Ishikawa (cell line): Measurements from ENCODE around the gene COMMD1.

ENCODE experiments used
- CEBPB ChIP-seq: IDR thresholded peaks from 2 replicates; pipeline ENCODE4 v1.6.1; 2012
- CREB1 ChIP-seq: IDR thresholded peaks from 2 replicates; pipeline ENCODE4 v1.6.1; 2012; ENCODE audit warnings: low read depth
- EGR1 ChIP-seq: IDR thresholded peaks from 2 replicates; pipeline ENCODE4 v1.6.1; 2012
- EP300 ChIP-seq: IDR thresholded peaks from 2 replicates; pipeline ENCODE4 v1.6.1; 2012; ENCODE audit warnings: borderline replicate concordance
- FOXM1 ChIP-seq: IDR thresholded peaks from 2 replicates; pipeline ENCODE4 v1.6.1; 2012; ENCODE audit warnings: low read depth, borderline replicate concordance
- MAX ChIP-seq: IDR thresholded peaks from 2 replicates; pipeline ENCODE4 v1.6.1; 2012
- NFIC ChIP-seq: IDR thresholded peaks from 2 replicates; pipeline ENCODE4 v1.6.1; 2012
- RAD21 ChIP-seq: IDR thresholded peaks from 2 replicates; pipeline ENCODE4 v1.6.1; 2012; ENCODE audit warnings: low read depth
- REST ChIP-seq: IDR thresholded peaks from 2 replicates; pipeline ENCODE4 v1.6.1; 2012; ENCODE audit warnings: low read depth, mild to moderate bottlenecking
- TAF1 ChIP-seq: IDR thresholded peaks from 2 replicates; pipeline ENCODE4 v1.6.1; 2012; ENCODE audit warnings: low read depth, mild to moderate bottlenecking
- TCF12 ChIP-seq: IDR thresholded peaks from 2 replicates; pipeline ENCODE4 v1.6.1; 2012; ENCODE audit warnings: low read depth
- TEAD4 ChIP-seq: IDR thresholded peaks from 2 replicates; pipeline ENCODE4 v1.6.1; 2012
- USF1 ChIP-seq: IDR thresholded peaks from 2 replicates; pipeline ENCODE4 v1.6.1; 2012
- YY1 ChIP-seq: IDR thresholded peaks from 2 replicates; pipeline ENCODE4 v1.6.1; 2012; ENCODE audit warnings: low read depth
- ZBTB7A ChIP-seq: IDR thresholded peaks from 2 replicates; pipeline ENCODE4 v1.6.1; 2012; ENCODE audit warnings: low read depth

COMMD1 gene

GRCh38 chr2:61898810-61899209, 6.7 kb upstream of the COMMD1 start:
- TF ChIP-seq MAX (no peak), TCF12 (no peak), RAD21 (peak; percentile 56), TEAD4 (no peak)

GRCh38 chr2:61900281-61900680, 5.2 kb upstream of the COMMD1 start:
- TF ChIP-seq REST (no peak), EP300 (no peak), RAD21 (no peak), MAX (no peak), USF1 (no peak), CREB1 (no peak), YY1 (no peak), TAF1 (no peak)

GRCh38 chr2:61906186-61906470, 654 bp downstream of the COMMD1 start:
- no peak for TF ChIP-seq ZBTB7A

DNA sequence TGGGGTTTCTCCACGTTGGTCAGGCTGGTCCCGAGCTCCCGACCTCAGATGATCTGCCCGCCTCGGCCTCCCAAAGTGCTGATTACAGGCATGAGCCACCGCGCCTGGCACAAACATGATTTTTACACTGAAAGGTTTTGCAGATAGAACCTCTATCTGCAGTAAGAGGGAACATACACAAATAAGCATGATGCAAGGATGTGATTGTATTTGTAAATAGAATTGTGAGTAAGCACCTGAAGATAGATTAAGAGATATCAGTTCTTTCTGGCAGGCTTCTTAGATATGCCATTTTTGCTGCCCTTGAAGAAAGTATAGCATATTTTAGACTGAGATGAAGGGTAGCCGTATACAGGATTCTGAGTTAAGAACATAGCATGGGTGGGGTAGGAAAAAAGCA, 3.6 kb downstream of the COMMD1 start:
- TF ChIP-seq TEAD4 = no peak
- TF ChIP-seq NFIC = no peak
- no peak for TF ChIP-seq RAD21
- no peak for TF ChIP-seq MAX
- TF ChIP-seq TCF12 = no peak
- TF ChIP-seq YY1 = no peak
- no peak for TF ChIP-seq EP300
- no peak for TF ChIP-seq USF1
- TF ChIP-seq REST = no peak
- TF ChIP-seq FOXM1 = no peak
- no peak for TF ChIP-seq CEBPB
- no peak for TF ChIP-seq ZBTB7A
- no peak for TF ChIP-seq CREB1
- TF ChIP-seq EGR1 = no peak
- TF ChIP-seq TAF1 = no peak

DNA sequence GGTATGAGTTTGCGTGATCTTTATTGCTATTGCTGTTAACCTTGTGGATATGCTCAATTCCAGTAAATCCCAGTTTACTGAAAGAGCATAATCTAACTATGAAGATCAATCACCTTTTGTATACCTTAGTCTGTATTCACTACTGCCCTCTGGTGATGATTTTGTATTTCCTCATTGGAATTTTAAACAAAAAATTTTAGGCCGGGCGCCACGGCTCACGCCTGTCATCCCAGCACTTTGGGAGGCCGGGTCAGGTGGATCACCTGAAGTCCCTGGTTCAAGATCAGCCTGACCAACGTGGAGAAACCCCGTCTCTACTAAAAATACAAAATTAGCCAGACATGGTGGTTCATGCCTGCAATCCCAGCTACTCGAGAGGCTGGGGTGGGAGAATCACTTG, 5.1 kb downstream of the COMMD1 start:
- TF ChIP-seq USF1 (no peak), YY1 (no peak), TAF1 (no peak), CREB1 (no peak), MAX (no peak), TCF12 (no peak), EP300 (no peak), ZBTB7A (no peak), TEAD4 (no peak), RAD21 (no peak), NFIC (no peak), EGR1 (no peak), FOXM1 (no peak), CEBPB (no peak)

DNA sequence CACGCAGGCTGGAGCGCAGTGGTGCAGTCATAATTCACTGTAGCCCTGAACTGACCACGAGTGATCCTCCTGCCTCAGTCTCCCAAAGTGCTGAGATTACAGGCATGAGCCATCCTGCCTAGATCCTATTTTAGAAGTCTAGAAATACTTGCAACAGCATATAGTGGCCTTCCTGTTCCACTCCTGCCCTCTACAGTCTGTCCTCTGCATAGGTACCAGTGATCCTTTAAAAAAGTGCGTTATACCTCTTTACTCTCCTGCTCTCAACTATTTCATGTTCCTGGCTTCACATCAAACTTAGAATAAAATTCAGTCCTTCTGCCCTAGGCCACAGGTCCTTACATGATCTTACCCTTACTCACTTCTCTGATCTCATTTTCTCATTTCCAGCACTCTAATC, 6.0 kb downstream of the COMMD1 start:
- no peak for TF ChIP-seq EGR1
- peak; percentile 45; the same call in 1 of the 2 replicates for TF ChIP-seq RAD21

GRCh38 chr2:61920548-61920947, 15.1 kb downstream of the COMMD1 start:
- TF ChIP-seq MAX = no peak
- no peak for TF ChIP-seq CREB1
- no peak for TF ChIP-seq TEAD4
- no peak for TF ChIP-seq TAF1
- TF ChIP-seq EGR1 = no peak
- no peak for TF ChIP-seq FOXM1
- TF ChIP-seq REST = no peak
- no peak for TF ChIP-seq EP300
- TF ChIP-seq RAD21 = no peak
- TF ChIP-seq NFIC = no peak
- no peak for TF ChIP-seq CEBPB
- no peak for TF ChIP-seq YY1
- TF ChIP-seq TCF12 = no peak
